DMS 273 (cell line): ENCODE results near the gene HAP1.
"Not testable (repeated sequence)": the region's sequence is repeated elsewhere in the genome, so short reads cannot be mapped to it uniquely, and the experiment has no call there.

Source experiments
- DNase-seq: peaks from one replicate; lab custom pipeline; 2025; ENCODE audit not compliant: unreplicated experiment; lab: John Stamatoyannopoulos, UW

HAP1 gene, protein sequence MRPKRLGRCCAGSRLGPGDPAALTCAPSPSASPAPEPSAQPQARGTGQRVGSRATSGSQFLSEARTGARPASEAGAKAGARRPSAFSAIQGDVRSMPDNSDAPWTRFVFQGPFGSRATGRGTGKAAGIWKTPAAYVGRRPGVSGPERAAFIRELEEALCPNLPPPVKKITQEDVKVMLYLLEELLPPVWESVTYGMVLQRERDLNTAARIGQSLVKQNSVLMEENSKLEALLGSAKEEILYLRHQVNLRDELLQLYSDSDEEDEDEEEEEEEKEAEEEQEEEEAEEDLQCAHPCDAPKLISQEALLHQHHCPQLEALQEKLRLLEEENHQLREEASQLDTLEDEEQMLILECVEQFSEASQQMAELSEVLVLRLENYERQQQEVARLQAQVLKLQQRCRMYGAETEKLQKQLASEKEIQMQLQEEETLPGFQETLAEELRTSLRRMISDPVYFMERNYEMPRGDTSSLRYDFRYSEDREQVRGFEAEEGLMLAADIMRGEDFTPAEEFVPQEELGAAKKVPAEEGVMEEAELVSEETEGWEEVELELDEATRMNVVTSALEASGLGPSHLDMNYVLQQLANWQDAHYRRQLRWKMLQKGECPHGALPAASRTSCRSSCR

GRCh38 chr17:41734139-41734948, at the start of gene HAP1:
TSS of gene HAP1 (minus strand) at chr17:41734643. CDS start at chr17:41734634, 9 bp downstream.
- peak; percentile 80 for DNase-seq

DNA sequence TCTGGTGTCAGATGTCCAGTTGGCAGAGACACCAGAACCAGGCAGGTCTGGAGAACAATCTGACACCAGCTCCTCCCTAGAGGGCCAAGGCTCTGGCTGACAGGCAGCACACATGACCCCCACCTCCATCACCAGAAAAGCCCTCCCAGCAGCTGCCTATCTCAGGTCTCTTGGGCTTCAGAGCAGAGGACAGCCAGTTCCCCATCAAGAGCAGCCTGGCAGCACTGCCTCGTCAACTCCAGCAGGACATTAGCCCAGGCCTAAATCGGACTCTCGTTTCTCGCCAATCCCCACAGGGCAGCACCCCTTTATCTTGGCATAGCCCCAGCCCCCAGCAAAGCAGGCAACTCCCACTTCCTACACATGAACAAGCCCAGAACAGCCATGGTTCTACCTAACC, 47.7 kb upstream of the HAP1 start:
- no peak for DNase-seq

- DNase-seq, result no peak
These were observed 47.1 kb upstream of the HAP1 start for GRCh38 chr17:41781404-41782110.

GRCh38 chr17:41779954-41780353, 45.5 kb upstream of the HAP1 start:
- DNase-seq, result no peak

- DNase-seq, result peak; percentile 97
These were observed 43.2 kb upstream of the HAP1 start for GRCh38 chr17:41777574-41778188.

GRCh38 chr17:41777157-41777573, 42.7 kb upstream of the HAP1 start:
- no peak for DNase-seq

- not testable (repeated sequence) for DNase-seq
These were observed 41.9 kb upstream of the HAP1 start for GRCh38 chr17:41776262-41776900.

GRCh38 chr17:41775394-41776226, 41.2 kb upstream of the HAP1 start:
- DNase-seq, result no peak

GRCh38 chr17:41773731-41774193, 39.3 kb upstream of the HAP1 start:
- DNase-seq, result no peak

- peak; percentile 76 for DNase-seq
These were observed 38.7 kb upstream of the HAP1 start for GRCh38 chr17:41773190-41773588.

GRCh38 chr17:41772586-41773189, 38.2 kb upstream of the HAP1 start:
- no peak for DNase-seq

DNA sequence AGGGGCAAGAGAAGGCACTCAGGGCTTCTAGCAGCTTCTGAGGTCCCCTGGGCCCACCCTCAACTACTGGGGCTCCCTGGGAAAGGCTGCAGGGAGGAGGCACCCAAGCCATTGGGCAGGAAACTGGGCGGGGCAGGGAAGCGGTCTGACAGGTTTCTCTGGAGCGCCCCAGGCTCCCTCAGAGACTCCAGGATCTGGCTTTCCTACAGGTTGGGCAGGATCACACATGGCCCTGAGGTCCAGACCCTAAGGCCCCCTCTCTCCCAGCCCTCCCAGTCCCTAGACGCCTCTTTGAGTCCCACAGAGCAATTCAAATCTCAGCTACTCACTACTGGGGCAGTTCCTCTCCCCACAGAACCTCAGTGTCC, 37.8 kb upstream of the HAP1 start:
- no peak for DNase-seq

DNA sequence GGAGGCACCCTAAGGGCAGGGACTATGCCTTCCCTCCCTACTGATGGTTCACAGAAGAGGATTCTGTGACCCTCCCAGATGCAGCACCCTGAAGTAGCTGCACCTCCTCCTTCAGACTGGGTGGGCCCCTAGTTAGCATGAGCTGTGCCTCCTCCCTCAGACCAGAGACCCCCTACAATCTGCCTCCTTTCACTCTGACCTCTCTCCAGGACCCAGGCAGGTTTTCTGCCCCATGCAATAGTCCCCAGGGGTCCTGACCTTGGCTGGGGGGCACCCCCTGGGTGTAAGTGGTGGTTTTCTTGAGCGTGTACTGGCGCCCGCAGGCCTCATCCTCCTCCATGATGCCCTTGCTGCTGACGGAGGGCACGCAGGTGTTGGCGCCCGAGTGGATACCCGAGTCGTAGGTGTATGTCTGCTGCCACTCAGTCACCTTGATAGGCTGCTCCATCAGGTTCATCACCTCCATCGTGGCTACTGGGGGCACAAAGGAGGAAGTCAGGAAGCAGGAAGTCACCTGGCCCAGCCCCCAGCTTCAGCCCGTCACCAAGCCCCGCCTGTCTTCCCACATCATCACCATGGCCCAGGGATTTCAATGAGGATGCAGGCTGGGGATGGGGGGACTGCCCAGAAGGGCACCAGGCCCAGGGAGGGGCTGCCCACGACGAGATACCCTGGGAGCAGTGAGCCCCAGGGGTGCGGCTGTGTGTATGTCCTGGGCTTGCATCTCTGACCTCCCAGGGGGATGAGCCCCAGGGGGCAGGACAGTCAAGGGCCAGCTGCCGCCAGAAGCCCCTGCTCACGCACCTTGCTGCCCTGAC, 37.2 kb upstream of the HAP1 start:
- DNase-seq, result no peak

GRCh38 chr17:41769985-41770384, 35.5 kb upstream of the HAP1 start:
- DNase-seq, result no peak

- DNase-seq, result no peak
These were observed 35.0 kb upstream of the HAP1 start for GRCh38 chr17:41769346-41769862.

DNA sequence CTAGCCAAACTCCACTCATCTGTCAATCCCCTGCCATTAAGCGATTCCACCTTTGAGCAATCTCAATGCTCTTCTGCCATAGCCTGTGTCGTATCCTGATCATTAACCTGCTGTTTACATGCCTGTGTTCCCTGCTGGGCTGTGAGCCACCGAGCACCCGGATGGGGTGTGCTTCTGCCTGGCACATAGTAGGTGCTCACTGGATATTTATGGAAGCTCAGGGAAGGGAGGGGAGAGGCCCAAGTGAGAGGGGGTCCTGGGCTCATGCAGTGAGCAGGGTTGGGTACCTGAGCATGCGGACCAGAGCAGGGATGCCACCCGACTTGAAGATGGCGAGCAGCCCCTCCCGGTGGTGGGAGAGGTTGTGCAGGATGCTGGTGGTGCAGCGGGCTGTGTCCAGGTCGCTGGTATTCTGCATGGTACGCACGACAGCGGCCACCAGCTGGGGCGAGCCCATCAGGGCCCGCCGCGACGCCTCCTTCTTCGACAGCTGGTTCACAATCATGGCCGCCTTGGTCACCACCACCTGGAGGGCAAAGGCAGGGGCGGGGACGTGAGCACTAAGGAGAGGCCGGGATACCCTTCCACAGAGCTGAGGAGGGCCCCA, 34.3 kb upstream of the HAP1 start:
- DNase-seq, result no peak

DNA sequence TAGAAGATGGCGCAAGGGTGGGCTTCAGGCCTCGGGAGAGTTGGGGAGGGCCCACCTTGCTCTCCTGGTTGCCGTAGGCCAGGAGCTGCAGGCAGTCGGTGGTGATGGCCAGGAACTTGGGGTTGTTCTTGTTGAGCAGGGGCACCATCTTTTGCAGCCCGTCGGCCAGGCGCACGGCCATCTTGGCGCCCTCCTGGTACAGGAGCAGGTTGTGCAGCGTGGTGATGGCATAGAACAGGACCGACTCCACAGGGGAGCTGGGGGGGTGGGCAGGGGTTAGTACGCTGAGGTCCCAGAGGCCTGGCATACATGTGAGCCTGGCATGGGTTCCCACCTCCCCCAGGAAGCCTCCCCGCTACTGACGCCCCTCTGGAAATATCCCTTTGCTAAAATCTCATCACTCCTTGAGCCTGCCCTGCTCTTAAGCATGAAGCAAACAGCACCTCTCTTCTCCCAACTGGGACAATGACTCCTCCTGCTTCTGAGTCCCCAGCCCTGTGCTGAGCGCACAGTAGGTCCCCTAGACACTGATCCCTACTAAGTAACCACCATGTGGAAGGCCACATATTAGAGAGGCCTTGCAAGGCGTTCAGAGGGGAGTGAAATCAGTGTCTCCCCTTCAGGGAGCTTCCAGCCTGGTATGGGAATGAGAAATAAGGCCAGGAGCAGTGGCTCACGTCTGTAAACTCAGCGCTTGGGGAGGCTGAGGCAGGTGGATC, 33.0 kb upstream of the HAP1 start:
- DNase-seq, result no peak
